ENCODE measurements around the gene PTPN7. TPM values are rescaled to one million over a fixed set of nuclear protein-coding genes. Genes with fewer than 3 reads are reported as not detected.
A peak's percentile ranks its signal among the peaks of the same experiment; 100 is the strongest.

PTPN7 gene
- total and polyA plus RNA-seq, 8 donors, result 0.23 to 2.9 (median 1.0) TPM

GRCh38 chr1:202200112-202200548, 39.7 kb upstream of the PTPN7 start:
- H3K27me3 ChIP-seq, result no peaks in the 10 kb centered on the region
- no peak for DNase-seq
- no peak overlapping the region for H3K4me3 ChIP-seq
- intact Hi-C loops (cut with DNase I), result no loop called here
- no peaks in the 10 kb centered on the region for H3K4me1 ChIP-seq
- no peak for TF ChIP-seq CTCF (IDR thresholded peaks at IDR 0.05)
- ATAC-seq, result peak in 2 of 4 donors; percentile 36
- H3K27ac ChIP-seq, result no peak overlapping the region
- no peak for FAIRE-seq
- H3K36me3 ChIP-seq, result no peaks in the 10 kb centered on the region
- H3K9me3 ChIP-seq, result no peaks in the 10 kb centered on the region
- 59 to 60% methylated on average over 4 of the region's 4 CpGs for WGBS, 2 donors

- peak in 1 of 4 donors; percentile 20 for ATAC-seq
- FAIRE-seq, result no peak
- no peaks in the 10 kb centered on the region for H3K27me3 ChIP-seq
- intact Hi-C loops (cut with DNase I), result no loop called here
- H3K9me3 ChIP-seq, result no peaks in the 10 kb centered on the region
- 71 to 75% methylated on average over 16 of the region's 16 CpGs for WGBS, 2 donors
- H3K36me3 ChIP-seq, result no peaks in the 10 kb centered on the region
- H3K4me1 ChIP-seq, result no peaks in the 10 kb centered on the region
- no peak overlapping the region for H3K4me3 ChIP-seq
- no peak overlapping the region for H3K27ac ChIP-seq
- TF ChIP-seq CTCF (IDR thresholded peaks at IDR 0.05), result no peak
- no peak for DNase-seq
Observed at GRCh38 chr1:202199040-202199889, 38.9 kb upstream of the PTPN7 start.

- no peak for FAIRE-seq
- Histone ChIP-seq H3K36me3 (no peaks in the 10 kb centered on the region), H3K27me3 (peaks cover 0 to under 1% (median under 1%) of the 10 kb centered on the region in 4 donors), H3K4me1 (no peaks in the 10 kb centered on the region), H3K4me3 (no peak overlapping the region), H3K9me3 (no peaks in the 10 kb centered on the region), H3K27ac (no peak overlapping the region)
- intact Hi-C loops (cut with DNase I), result no loop called here
- ATAC-seq, result no peak
- DNase-seq, result no peak
- no peak for TF ChIP-seq CTCF (IDR thresholded peaks at IDR 0.05)
- 32 to 43% methylated on average over 1 of the region's 1 CpG for WGBS, 2 donors
Observed at GRCh38 chr1:202198366-202198724, 37.9 kb upstream of the PTPN7 start.

GRCh38 chr1:202197653-202198365, 37.4 kb upstream of the PTPN7 start:
- H3K9me3 ChIP-seq, result no peaks in the 10 kb centered on the region
- no peaks in the 10 kb centered on the region for H3K36me3 ChIP-seq
- intact Hi-C loops (cut with DNase I), result no loop called here
- H3K27me3 ChIP-seq, result peaks cover 0 to 5% (median 4%) of the 10 kb centered on the region in 4 donors
- FAIRE-seq (no peak), ATAC-seq (no peak), DNase-seq (no peak)
- 59 to 66% methylated on average over 7 of the region's 7 CpGs for WGBS, 2 donors
- H3K4me3 ChIP-seq, result no peak overlapping the region
- H3K4me1 ChIP-seq, result no peaks in the 10 kb centered on the region
- no peak overlapping the region for H3K27ac ChIP-seq
- no peak for TF ChIP-seq CTCF (IDR thresholded peaks at IDR 0.05)

GRCh38 chr1:202194328-202194648, 33.9 kb upstream of the PTPN7 start:
- Histone ChIP-seq H3K36me3 (no peaks in the 10 kb centered on the region), H3K27ac (no peak overlapping the region), H3K9me3 (no peaks in the 10 kb centered on the region), H3K4me3 (no peak overlapping the region), H3K4me1 (no peaks in the 10 kb centered on the region), H3K27me3 (peaks cover 0 to 7% (median 4%) of the 10 kb centered on the region in 4 donors)
- TF ChIP-seq CTCF (IDR thresholded peaks at IDR 0.05), result no peak
- no peak for FAIRE-seq
- intact Hi-C loops (cut with DNase I), result no loop called here
- DNase-seq, result peak in 1 of 6 donors; percentile 62
- 39 to 40% methylated on average over 11 of the region's 11 CpGs for WGBS, 2 donors
- no peak for ATAC-seq

All from pancreas (tissue), 10 donors.